Measurements from ENCODE around the gene ANGPTL7.
"Not testable (repeated sequence)": the region's sequence is repeated elsewhere in the genome, so short reads cannot be mapped to it uniquely, and the experiment has no call there.

Gene ANGPTL7

GRCh38 chr1:11152755-11153154, 36.4 kb upstream of the ANGPTL7 start:
- peaks cover 45% of the 10 kb centered on the region for H3K36me3 ChIP-seq (ENCODE audit: insufficient read depth, low read length)
- H3K9me3 ChIP-seq (replicated peaks; ENCODE audit: low read length), result no peaks in the 10 kb centered on the region
- no peaks in the 10 kb centered on the region for H3K27me3 ChIP-seq (ENCODE audit: control insufficient read depth, insufficient read depth, low read length)
- peaks cover 19% of the 10 kb centered on the region for H3K4me1 ChIP-seq (ENCODE audit: control insufficient read depth, insufficient read depth, low read length)
- H3K4me3 ChIP-seq (ENCODE audit: low read length), result no peak overlapping the region
- H3K9ac ChIP-seq (ENCODE audit: low read depth, low read length), result no peak overlapping the region
- no peak overlapping the region for H3K4me2 ChIP-seq (ENCODE audit: low read length)

DNA sequence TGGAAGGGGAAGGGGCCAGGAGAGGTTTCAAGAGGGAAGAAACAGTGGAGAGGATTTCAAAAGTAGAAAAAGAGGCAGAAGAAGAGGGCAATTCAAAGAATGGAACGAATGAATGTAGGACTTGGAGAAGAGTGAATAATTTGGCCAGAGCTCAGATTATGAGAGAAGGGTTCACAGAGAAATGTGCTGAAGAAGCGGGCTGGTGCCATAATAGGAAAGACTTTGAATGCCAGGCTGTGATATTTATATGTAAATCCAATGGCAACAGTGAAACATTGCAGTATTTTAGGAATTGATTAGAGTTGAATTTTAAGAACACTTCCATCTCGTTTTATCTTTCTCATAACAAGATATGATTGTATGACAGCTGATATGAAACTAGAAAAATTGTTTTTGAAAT, 36.0 kb upstream of the ANGPTL7 start:
- peaks cover 41% of the 10 kb centered on the region for H3K36me3 ChIP-seq (ENCODE audit: insufficient read depth, low read length)
- H3K9me3 ChIP-seq (replicated peaks; ENCODE audit: low read length), result no peaks in the 10 kb centered on the region
- H3K4me3 ChIP-seq (ENCODE audit: low read length), result no peak overlapping the region
- peaks cover 23% of the 10 kb centered on the region for H3K4me1 ChIP-seq (ENCODE audit: control insufficient read depth, insufficient read depth, low read length)
- H3K27me3 ChIP-seq (ENCODE audit: control insufficient read depth, insufficient read depth, low read length), result no peaks in the 10 kb centered on the region
- H3K4me2 ChIP-seq (ENCODE audit: low read length), result no peak overlapping the region
- no peak overlapping the region for H3K9ac ChIP-seq (ENCODE audit: low read depth, low read length)

DNA sequence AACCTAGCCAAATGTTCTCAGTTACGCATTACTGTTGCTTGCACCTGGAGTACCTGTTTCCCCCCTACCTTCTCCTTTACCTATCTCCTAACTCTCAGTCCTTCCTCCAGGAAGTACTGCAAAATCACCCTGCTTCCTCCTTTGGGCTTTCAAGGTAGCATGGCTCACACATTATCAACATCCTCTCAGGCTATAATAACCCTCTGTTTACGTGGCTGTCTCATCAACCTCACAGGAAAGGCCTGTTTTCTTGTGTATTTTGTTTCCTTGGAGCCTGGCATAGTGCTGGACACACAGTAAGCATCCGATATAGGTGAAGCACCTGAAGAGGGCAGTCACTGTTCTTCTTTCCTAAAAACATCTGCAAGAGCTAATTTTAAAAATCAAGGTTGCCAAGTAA, 32.7 kb upstream of the ANGPTL7 start:
- Histone ChIP-seq H3K36me3 (ENCODE audit: insufficient read depth, low read length) (peaks cover 30% of the 10 kb centered on the region), H3K4me3 (ENCODE audit: low read length) (no peak overlapping the region)

DNA sequence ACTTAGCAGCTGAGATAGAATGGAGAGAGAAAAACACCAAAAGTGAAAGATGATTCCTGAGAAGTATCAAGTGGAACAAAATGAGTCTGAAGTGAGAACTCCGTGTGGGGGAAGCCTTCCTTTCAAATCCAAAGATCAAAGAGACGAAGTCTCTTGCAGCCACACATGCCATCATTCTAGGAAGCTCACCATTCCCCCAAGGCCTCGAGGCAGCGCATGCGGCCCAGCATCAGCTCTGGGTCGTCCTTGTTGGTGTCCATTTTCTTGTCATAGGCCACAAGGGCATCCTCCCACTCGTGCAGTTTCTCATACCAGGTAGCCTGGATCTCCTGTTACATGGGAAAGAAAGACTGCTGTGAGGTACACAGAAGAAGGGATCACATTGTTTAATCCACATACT, 32.2 kb upstream of the ANGPTL7 start:
- H3K9ac ChIP-seq (ENCODE audit: low read depth, low read length), result no peak overlapping the region
- H3K4me1 ChIP-seq (ENCODE audit: control insufficient read depth, insufficient read depth, low read length), result peaks cover 32% of the 10 kb centered on the region
- peaks cover 29% of the 10 kb centered on the region for H3K36me3 ChIP-seq (ENCODE audit: insufficient read depth, low read length)
- no peak overlapping the region for H3K4me2 ChIP-seq (ENCODE audit: low read length)
- H3K27me3 ChIP-seq (ENCODE audit: control insufficient read depth, insufficient read depth, low read length), result no peaks in the 10 kb centered on the region
- H3K4me3 ChIP-seq (ENCODE audit: low read length), result no peak overlapping the region
- no peaks in the 10 kb centered on the region for H3K9me3 ChIP-seq (replicated peaks; ENCODE audit: low read length)

More for the DNA sequence above, 32.7 kb upstream of the ANGPTL7 start:
- Histone ChIP-seq H3K4me1 (ENCODE audit: control insufficient read depth, insufficient read depth, low read length) (peaks cover 36% of the 10 kb centered on the region), H3K9me3 (replicated peaks; ENCODE audit: low read length) (no peaks in the 10 kb centered on the region), H3K9ac (ENCODE audit: low read depth, low read length) (no peak overlapping the region), H3K27me3 (ENCODE audit: control insufficient read depth, insufficient read depth, low read length) (no peaks in the 10 kb centered on the region), H3K4me2 (ENCODE audit: low read length) (no peak overlapping the region)

GRCh38 chr1:11157394-11157793, 31.8 kb upstream of the ANGPTL7 start:
- H3K27me3 ChIP-seq (ENCODE audit: control insufficient read depth, insufficient read depth, low read length), result no peaks in the 10 kb centered on the region
- peaks cover 29% of the 10 kb centered on the region for H3K36me3 ChIP-seq (ENCODE audit: insufficient read depth, low read length)
- H3K4me2 ChIP-seq (ENCODE audit: low read length), result peak overlapping the region; percentile 73
- peaks cover 28% of the 10 kb centered on the region for H3K4me1 ChIP-seq (ENCODE audit: control insufficient read depth, insufficient read depth, low read length)
- peak overlapping the region; percentile 4 for H3K9ac ChIP-seq (ENCODE audit: low read depth, low read length)
- H3K4me3 ChIP-seq (ENCODE audit: low read length), result no peak overlapping the region
- no peaks in the 10 kb centered on the region for H3K9me3 ChIP-seq (replicated peaks; ENCODE audit: low read length)

- H3K9ac ChIP-seq (ENCODE audit: low read depth, low read length), result peak overlapping the region; percentile 65
- H3K36me3 ChIP-seq (ENCODE audit: insufficient read depth, low read length), result peaks cover 29% of the 10 kb centered on the region
Observed at GRCh38 chr1:11157867-11158266, 31.3 kb upstream of the ANGPTL7 start.

GRCh38 chr1:11158291-11158690, 30.9 kb upstream of the ANGPTL7 start:
- H3K27me3 ChIP-seq (ENCODE audit: control insufficient read depth, insufficient read depth, low read length), result no peaks in the 10 kb centered on the region
- peaks cover 26% of the 10 kb centered on the region for H3K4me1 ChIP-seq (ENCODE audit: control insufficient read depth, insufficient read depth, low read length)
- H3K9ac ChIP-seq (ENCODE audit: low read depth, low read length), result peak overlapping the region; percentile 65
- peak overlapping the region; percentile 73 for H3K4me2 ChIP-seq (ENCODE audit: low read length)
- no peaks in the 10 kb centered on the region for H3K9me3 ChIP-seq (replicated peaks; ENCODE audit: low read length)
- peak overlapping the region; percentile 35 for H3K4me3 ChIP-seq (ENCODE audit: low read length)
- peaks cover 25% of the 10 kb centered on the region for H3K36me3 ChIP-seq (ENCODE audit: insufficient read depth, low read length)

More at GRCh38 chr1:11157867-11158266, 31.3 kb upstream of the ANGPTL7 start:
- Histone ChIP-seq H3K4me1 (ENCODE audit: control insufficient read depth, insufficient read depth, low read length) (peaks cover 26% of the 10 kb centered on the region), H3K4me3 (ENCODE audit: low read length) (peak overlapping the region; percentile 35), H3K4me2 (ENCODE audit: low read length) (peak overlapping the region; percentile 73), H3K27me3 (ENCODE audit: control insufficient read depth, insufficient read depth, low read length) (no peaks in the 10 kb centered on the region), H3K9me3 (replicated peaks; ENCODE audit: low read length) (no peaks in the 10 kb centered on the region)

DNA sequence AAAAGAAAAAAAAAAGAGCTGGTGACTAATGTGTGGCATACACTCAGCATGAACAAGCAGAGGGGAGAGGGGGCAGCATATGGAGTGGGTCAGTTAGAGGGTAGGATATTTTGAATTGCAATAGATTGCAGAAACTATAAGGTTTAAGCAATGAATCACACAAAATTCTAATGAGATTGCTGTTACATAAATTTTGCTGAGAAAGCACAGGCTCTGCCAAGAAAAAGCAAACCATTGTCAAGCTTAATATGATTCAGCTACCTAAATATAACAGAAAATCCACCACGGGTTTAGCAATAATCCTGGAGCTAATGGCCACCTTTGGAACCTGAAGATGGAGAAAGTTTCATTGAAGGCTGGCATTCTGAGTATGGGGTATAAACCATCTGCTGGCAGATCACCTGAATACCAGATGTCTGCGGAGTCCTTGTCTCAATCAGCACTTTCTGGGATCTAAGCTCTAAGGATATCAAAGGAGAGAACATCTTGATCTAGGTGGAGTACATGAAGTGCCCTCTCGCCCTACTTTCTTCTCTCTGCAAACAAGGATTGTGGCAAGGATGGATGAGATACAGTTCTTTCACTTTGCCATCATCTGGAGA, 30.3 kb upstream of the ANGPTL7 start:
- Histone ChIP-seq H3K36me3 (ENCODE audit: insufficient read depth, low read length) (peaks cover 25% of the 10 kb centered on the region), H3K4me2 (ENCODE audit: low read length) (peak overlapping the region; percentile 73), H3K4me1 (ENCODE audit: control insufficient read depth, insufficient read depth, low read length) (peaks cover 26% of the 10 kb centered on the region), H3K4me3 (ENCODE audit: low read length) (peak overlapping the region; percentile 2), H3K27me3 (ENCODE audit: control insufficient read depth, insufficient read depth, low read length) (no peaks in the 10 kb centered on the region), H3K9ac (ENCODE audit: low read depth, low read length) (peak overlapping the region; percentile 65), H3K9me3 (replicated peaks; ENCODE audit: low read length) (no peaks in the 10 kb centered on the region)

GRCh38 chr1:11162752-11163151, 26.4 kb upstream of the ANGPTL7 start:
- not testable (repeated sequence) for H3K4me2 ChIP-seq (ENCODE audit: low read length); H3K27me3 ChIP-seq (ENCODE audit: control insufficient read depth, insufficient read depth, low read length); H3K9me3 ChIP-seq (replicated peaks; ENCODE audit: low read length)

GRCh38 chr1:11166744-11167143, 22.4 kb upstream of the ANGPTL7 start:
- not testable (repeated sequence) for H3K4me1 ChIP-seq (ENCODE audit: control insufficient read depth, insufficient read depth, low read length); H3K4me2 ChIP-seq (ENCODE audit: low read length); H3K4me3 ChIP-seq (ENCODE audit: low read length); H3K36me3 ChIP-seq (ENCODE audit: insufficient read depth, low read length); H3K9ac ChIP-seq (ENCODE audit: low read depth, low read length); H3K9me3 ChIP-seq (replicated peaks; ENCODE audit: low read length); H3K27me3 ChIP-seq (ENCODE audit: control insufficient read depth, insufficient read depth, low read length)

More at GRCh38 chr1:11162752-11163151, 26.4 kb upstream of the ANGPTL7 start:
- not testable (repeated sequence) for H3K4me3 ChIP-seq (ENCODE audit: low read length); H3K9ac ChIP-seq (ENCODE audit: low read depth, low read length)
- Histone ChIP-seq H3K36me3 (ENCODE audit: insufficient read depth, low read length) (peaks cover 11% of the 10 kb centered on the region), H3K4me1 (ENCODE audit: control insufficient read depth, insufficient read depth, low read length) (peaks cover 17% of the 10 kb centered on the region)

GRCh38 chr1:11168731-11169130, 20.4 kb upstream of the ANGPTL7 start:
- H3K9me3 ChIP-seq (replicated peaks; ENCODE audit: low read length), result no peaks in the 10 kb centered on the region
- no peak overlapping the region for H3K9ac ChIP-seq (ENCODE audit: low read depth, low read length)
- H3K4me3 ChIP-seq (ENCODE audit: low read length), result no peak overlapping the region
- no peaks in the 10 kb centered on the region for H3K27me3 ChIP-seq (ENCODE audit: control insufficient read depth, insufficient read depth, low read length)
- no peak overlapping the region for H3K4me2 ChIP-seq (ENCODE audit: low read length)
- H3K36me3 ChIP-seq (ENCODE audit: insufficient read depth, low read length), result peaks cover 4% of the 10 kb centered on the region
- no peaks in the 10 kb centered on the region for H3K4me1 ChIP-seq (ENCODE audit: control insufficient read depth, insufficient read depth, low read length)

DNA sequence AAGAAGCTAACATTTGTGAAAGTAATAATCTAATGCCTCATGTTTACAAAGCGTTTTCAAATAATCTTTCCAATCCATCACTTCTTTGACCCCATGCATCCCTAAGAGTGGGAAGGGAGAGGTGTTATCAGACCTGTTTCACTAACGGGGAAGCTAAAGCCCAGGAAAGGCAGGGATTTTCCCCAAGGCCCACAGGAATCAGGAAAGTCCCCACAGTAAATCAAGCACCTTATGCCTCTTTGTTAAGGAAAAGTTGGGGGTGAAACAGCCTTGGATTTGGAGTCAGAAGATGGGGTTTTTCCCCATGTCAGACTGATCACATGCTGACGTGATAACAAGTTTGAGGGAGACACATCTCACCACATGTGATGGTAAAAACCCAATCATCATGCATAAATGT, 20.0 kb upstream of the ANGPTL7 start:
- Histone ChIP-seq H3K9me3 (replicated peaks; ENCODE audit: low read length) (no peaks in the 10 kb centered on the region), H3K4me3 (ENCODE audit: low read length) (no peak overlapping the region), H3K36me3 (ENCODE audit: insufficient read depth, low read length) (peaks cover 4% of the 10 kb centered on the region), H3K27me3 (ENCODE audit: control insufficient read depth, insufficient read depth, low read length) (no peaks in the 10 kb centered on the region), H3K9ac (ENCODE audit: low read depth, low read length) (no peak overlapping the region), H3K4me1 (ENCODE audit: control insufficient read depth, insufficient read depth, low read length) (no peaks in the 10 kb centered on the region), H3K4me2 (ENCODE audit: low read length) (no peak overlapping the region)

Data from skeletal muscle satellite cell (primary cell).